AG10803 (cell line): ENCODE results near the gene DISC1.
A peak's percentile ranks its signal among the peaks of the same experiment; 100 is the strongest.

Source experiments
- DNase-seq: peaks from one replicate; pipeline ENCODE4 v3.0.0; 2010; ENCODE audit warnings: low read depth
- H3K4me3 ChIP-seq: 2 replicates; pipeline ENCODE4 v1.5.1; 2011; ENCODE audit warnings: mild to moderate bottlenecking, low read length, control low read depth
- TF ChIP-seq, protein P1 (sequence below): conservative IDR thresholded peaks from 2 replicates; pipeline ENCODE4 v1.5.1; 2011; ENCODE audit warnings: mild to moderate bottlenecking, low read length, control low read depth, inconsistent platforms

DISC1 gene

DNA sequence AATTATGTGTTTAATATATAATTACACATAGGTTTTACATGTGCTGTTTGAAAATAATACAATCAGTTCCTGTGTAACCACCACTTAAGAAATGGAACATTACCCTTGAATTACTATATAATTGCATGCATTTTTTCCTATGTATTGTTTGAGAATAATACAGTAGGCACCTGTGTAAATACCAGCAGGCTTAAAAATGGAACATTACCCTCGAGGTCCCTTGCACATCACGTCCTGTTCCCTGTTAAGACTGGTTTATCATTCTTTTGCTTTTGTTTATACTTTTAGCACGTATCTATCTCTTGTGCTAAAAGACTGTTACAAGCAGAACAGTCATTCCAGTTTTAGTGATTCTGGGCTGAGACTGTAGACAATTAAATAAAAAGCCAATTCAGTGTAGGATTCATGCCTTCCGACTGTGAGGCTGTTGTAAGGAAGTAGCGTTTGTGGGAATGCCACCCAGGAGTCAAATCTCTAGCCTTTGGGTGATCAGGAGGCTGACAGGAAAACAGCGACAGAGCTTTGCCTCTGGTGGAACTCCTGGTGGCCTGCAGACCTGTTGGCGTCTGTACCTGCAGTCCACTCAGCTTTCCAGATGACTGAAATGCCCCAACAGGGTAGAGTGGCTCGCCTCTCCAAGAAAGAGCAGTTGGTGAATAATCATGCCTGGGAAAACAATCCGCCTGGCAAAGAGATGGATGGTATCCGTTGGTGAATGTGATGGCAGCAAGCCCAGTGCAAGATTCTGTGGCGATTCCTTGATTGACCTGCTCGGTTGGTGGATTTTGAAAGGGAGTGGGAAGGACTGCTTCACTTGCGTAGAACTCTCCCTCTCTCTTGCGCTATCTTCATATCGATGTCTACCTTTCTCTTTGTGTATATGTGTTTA is 58.0 kb downstream of the DISC1 start:
- no peak for DNase-seq

DNA sequence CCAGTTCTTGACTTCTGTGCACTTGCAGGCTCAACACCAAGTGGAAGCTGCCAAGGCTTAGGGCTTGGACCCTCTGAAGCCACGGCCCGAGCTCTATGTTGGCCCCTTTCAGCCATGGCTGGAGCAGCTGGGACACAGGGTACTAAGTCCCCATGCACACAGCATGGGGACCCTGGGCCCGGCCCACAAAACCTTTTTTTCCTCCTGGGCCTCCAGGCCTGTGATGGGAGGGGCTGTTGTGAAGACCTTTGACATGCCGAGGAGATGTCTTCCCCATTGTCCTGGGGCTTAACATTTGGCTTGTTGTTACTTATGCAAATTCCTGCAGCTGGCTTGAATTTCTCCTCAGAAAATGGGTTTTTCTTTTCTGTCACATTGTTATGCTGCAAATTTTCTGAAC is 59.8 kb downstream of the DISC1 start:
- TF ChIP-seq, protein P1, sequence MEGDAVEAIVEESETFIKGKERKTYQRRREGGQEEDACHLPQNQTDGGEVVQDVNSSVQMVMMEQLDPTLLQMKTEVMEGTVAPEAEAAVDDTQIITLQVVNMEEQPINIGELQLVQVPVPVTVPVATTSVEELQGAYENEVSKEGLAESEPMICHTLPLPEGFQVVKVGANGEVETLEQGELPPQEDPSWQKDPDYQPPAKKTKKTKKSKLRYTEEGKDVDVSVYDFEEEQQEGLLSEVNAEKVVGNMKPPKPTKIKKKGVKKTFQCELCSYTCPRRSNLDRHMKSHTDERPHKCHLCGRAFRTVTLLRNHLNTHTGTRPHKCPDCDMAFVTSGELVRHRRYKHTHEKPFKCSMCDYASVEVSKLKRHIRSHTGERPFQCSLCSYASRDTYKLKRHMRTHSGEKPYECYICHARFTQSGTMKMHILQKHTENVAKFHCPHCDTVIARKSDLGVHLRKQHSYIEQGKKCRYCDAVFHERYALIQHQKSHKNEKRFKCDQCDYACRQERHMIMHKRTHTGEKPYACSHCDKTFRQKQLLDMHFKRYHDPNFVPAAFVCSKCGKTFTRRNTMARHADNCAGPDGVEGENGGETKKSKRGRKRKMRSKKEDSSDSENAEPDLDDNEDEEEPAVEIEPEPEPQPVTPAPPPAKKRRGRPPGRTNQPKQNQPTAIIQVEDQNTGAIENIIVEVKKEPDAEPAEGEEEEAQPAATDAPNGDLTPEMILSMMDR: no peak
- DNase-seq: no peak
- no peak overlapping the region for H3K4me3 ChIP-seq

More for the DNA sequence above, 58.0 kb downstream of the DISC1 start:
- no peak overlapping the region for H3K4me3 ChIP-seq
- TF ChIP-seq, protein P1: no peak

DNA sequence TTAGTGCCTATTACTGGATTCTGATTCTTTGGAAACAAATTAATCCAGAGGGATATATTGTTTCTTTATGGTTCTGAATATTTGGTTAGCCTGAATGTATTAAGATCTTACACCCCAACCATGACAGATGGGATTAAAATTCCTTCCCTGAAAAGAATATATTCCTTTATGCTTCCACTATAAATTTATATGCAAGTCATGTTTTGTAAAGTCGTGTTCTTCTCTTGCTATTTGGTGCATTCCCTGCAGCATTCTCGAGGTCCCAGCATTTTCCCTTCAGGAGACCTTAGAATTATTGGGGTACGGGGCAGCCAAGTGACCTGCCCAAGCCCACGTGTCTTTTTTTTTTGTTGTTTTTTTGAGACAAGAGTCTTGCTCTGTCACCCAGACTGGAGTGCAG is 62.4 kb downstream of the DISC1 start:
- no peak overlapping the region for H3K4me3 ChIP-seq
- DNase-seq: no peak
- TF ChIP-seq, protein P1: no peak

DNA sequence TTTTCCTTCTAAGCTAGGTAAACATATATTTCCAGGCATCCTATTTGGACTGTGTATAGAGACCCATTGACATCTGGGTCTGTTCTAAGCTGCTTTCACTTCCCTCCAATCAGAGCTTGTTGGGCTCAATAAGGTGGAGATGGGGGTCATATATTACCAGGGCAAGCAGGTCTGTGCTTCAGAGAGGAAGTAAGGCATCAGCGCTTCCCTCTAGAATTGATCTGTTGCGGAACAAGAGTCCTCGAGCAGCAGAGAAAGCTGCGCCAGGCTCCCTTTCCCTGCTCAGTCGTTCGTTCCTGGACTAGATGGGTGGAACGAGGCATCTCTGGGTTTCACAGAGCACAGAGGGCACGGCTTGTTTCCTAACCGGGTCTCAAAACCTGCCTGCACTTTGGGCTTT is 63.5 kb downstream of the DISC1 start:
- no peak for DNase-seq
- no peak overlapping the region for H3K4me3 ChIP-seq
- TF ChIP-seq, protein P1: no peak

DNA sequence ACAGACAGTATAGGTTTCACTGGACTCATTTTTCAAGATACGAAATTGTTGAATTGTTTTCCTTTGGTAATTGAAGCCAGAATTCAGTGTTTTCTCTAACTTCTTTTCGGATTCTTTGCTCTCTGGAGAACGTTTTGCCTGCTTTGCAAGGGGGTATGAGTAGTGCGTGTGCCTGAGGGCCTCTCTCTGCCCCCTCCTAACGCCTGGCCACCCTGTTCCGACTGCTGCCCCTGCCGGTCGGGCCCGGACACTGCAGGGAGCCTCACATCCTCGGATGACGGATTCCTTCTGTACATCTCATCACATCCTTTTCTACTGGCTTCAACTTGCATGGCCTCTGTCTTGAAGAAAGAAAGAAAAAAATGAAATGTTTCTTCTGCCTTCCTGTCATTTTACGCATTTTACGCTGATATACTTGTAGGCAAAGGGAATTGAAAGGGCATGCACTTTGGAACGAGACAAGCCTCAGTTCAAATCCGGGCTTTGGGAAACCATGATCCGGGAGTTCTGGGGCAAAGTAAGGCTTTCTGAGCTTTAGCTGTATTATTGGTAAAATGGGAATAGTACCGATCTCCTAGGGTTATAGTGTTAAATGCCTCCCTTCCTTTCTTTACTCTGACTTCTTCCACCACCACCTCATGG is 65.1 kb downstream of the DISC1 start:
- peak; percentile 43 for DNase-seq
- TF ChIP-seq, protein P1: peak; percentile 66
- H3K4me3 ChIP-seq: no peak overlapping the region

DNA sequence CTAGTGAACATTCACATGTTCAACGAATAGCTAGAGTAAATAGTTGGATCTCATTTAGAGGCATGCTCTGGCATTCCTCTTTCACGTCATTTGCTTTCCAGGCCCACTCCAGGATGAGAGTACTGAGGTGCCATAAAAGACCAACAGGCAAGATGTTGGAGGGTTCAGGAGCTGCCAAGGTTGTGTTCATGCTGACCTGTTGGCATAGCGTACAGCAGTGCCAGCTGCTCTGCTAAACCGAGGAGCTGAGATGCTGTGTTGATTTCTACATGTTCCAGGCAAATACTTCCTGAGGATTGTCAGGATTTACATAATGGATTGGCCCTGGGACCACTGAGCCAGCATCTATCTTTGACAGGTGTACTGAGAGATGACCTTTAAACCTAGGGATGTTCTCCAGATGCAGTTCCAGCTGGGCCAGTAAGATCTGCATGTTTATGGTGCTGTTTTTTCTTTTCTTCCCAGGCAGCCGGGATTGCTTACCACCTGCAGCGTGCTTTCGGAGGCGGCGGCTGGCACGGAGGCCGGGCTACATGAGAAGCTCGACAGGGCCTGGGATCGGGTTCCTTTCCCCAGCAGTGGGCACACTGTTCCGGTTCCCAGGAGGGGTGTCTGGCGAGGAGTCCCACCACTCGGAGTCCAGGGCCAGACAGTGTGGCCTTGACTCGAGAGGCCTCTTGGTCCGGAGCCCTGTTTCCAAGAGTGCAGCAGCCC is 66.9 kb downstream of the DISC1 start:
- no peak for DNase-seq

More for the DNA sequence above, 66.9 kb downstream of the DISC1 start:
- TF ChIP-seq, protein P1: no peak
- H3K4me3 ChIP-seq: no peak overlapping the region
